IMR-90 (cell line): ENCODE data around the gene CLDN14. TPM values are rescaled to one million over a fixed set of nuclear protein-coding genes. Genes with fewer than 3 reads are reported as not detected.

Source experiments
- ATAC-seq: fragments of 200-7000 bp; cut with Tn5 transposase; 2 replicates; pipeline ENCODE4 v1.9.1; 2020; ENCODE audit warnings: low read depth, mild to moderate bottlenecking, moderate library complexity
- BruUV-seq: library from RNA; stranded (reverse); fragments of 400-500 nt; replicated peaks from 2 replicates; lab custom pipeline; 2021; lab: Mats Ljungman, UMichigan
- CTCF ChIA-PET: fragments of 300-600 bp; formaldehyde crosslinking; extraction: SDS; loops from one replicate; lab custom pipeline; 2021; ENCODE audit warnings: antibody characterized with exemption; lab: Yijun Ruan, JAX
- POLR2A ChIA-PET: fragments of 300-600 bp; sonication (Branson Sonifier 250); formaldehyde crosslinking; loops from one replicate; lab custom pipeline; 2022; ENCODE audit warnings: antibody characterized with exemption; ENCODE audit not compliant: unreplicated experiment; lab: Charles Lee
- DNase-seq: peaks from one replicate; pipeline ENCODE4 v3.0.0; 2013
- H2AFZ ChIP-seq: replicated peaks from 2 replicates; pipeline ENCODE3; 2013; ENCODE audit warnings: low read length, mild to moderate bottlenecking; ENCODE audit not compliant: poor library complexity
- H2AK5ac ChIP-seq: 2 replicates; pipeline ENCODE4 v1.6.1; 2013; ENCODE audit warnings: low read depth, low read length, inconsistent platforms
- H2AK9ac ChIP-seq: replicated peaks from 2 replicates; pipeline ENCODE3; 2013; ENCODE audit warnings: mild to moderate bottlenecking, low read depth, low read length, moderate library complexity; ENCODE audit not compliant: poor library complexity
- H2BK120ac ChIP-seq: 2 replicates; pipeline ENCODE4 v1.6.1; 2013; ENCODE audit warnings: low read depth, low read length, inconsistent platforms
- H2BK15ac ChIP-seq: 3 replicates; pipeline ENCODE4 v1.6.1; 2013; ENCODE audit warnings: low read depth, low read length, inconsistent platforms
- H2BK20ac ChIP-seq: 2 replicates; pipeline ENCODE4 v1.6.1; 2013; ENCODE audit warnings: low read depth, mild to moderate bottlenecking, inconsistent platforms, low read length, moderate library complexity
- H2BK5ac ChIP-seq: 2 replicates; pipeline ENCODE4 v1.6.1; 2013; ENCODE audit warnings: mild to moderate bottlenecking, low read depth, low read length, inconsistent platforms; ENCODE audit not compliant: poor library complexity, severe bottlenecking
- H3K14ac ChIP-seq: replicated peaks from 2 replicates; pipeline ENCODE4 v1.6.1; 2013; ENCODE audit warnings: low read depth, low read length, inconsistent platforms
- H3K18ac ChIP-seq: 2 replicates; pipeline ENCODE4 v1.6.1; 2013; ENCODE audit warnings: low read depth, low read length, control low read depth
- H3K23ac ChIP-seq: 2 replicates; pipeline ENCODE4 v1.6.1; 2013; ENCODE audit warnings: low read depth, low read length, inconsistent platforms
- H3K27ac ChIP-seq: 2 replicates; pipeline ENCODE4 v1.5.1; 2013; ENCODE audit warnings: mild to moderate bottlenecking, control low read depth, low read length; ENCODE audit not compliant: insufficient read depth
- H3K27me3 ChIP-seq: 2 replicates; pipeline ENCODE4 v1.6.1; 2013; ENCODE audit warnings: low read length; ENCODE audit not compliant: control insufficient read depth, insufficient read depth
- H3K36me3 ChIP-seq: 2 replicates; pipeline ENCODE4 v1.6.1; 2013; ENCODE audit warnings: low read length, mixed read lengths; ENCODE audit not compliant: control insufficient read depth, insufficient read depth
- H3K4ac ChIP-seq: 2 replicates; pipeline ENCODE4 v1.6.1; 2013; ENCODE audit warnings: low read depth, low read length, inconsistent platforms
- H3K4me1 ChIP-seq: 2 replicates; pipeline ENCODE4 v1.6.1; 2013; ENCODE audit warnings: low read length, mixed read lengths; ENCODE audit not compliant: control insufficient read depth, insufficient read depth
- H3K4me2 ChIP-seq: 2 replicates; pipeline ENCODE4 v1.6.1; 2013; ENCODE audit warnings: low read depth, mild to moderate bottlenecking, control low read depth, low read length, moderate library complexity
- H3K4me3 ChIP-seq: 2 replicates; pipeline ENCODE4 v1.5.1; 2013; ENCODE audit warnings: low read depth, mild to moderate bottlenecking, control low read depth, low read length, moderate library complexity; ENCODE audit not compliant: insufficient read depth
- H3K56ac ChIP-seq: 2 replicates; pipeline ENCODE4 v1.6.1; 2013; ENCODE audit warnings: low read length, inconsistent platforms; ENCODE audit not compliant: insufficient read depth; ENCODE audit errors: extremely low read depth
- H3K79me1 ChIP-seq, 2 experiments: 2 replicates each; pipeline ENCODE4 v1.6.1; 2013; ENCODE audit warnings: low read length in 2 of 2, inconsistent platforms in 1 of 2, low read depth in 1 of 2
- H3K9ac ChIP-seq: 2 replicates; pipeline ENCODE4 v1.6.1; 2013; ENCODE audit warnings: low read depth, low read length, control low read depth
- H3K9me1 ChIP-seq: 2 replicates; pipeline ENCODE4 v1.6.1; 2013; ENCODE audit warnings: low read length, inconsistent platforms; ENCODE audit not compliant: insufficient read depth
- H3K9me3 ChIP-seq: 2 replicates; pipeline ENCODE4 v1.6.1; 2013; ENCODE audit warnings: low read length; ENCODE audit not compliant: control insufficient read depth, insufficient read depth
- H4K20me1 ChIP-seq: 2 replicates; pipeline ENCODE4 v1.6.1; 2013; ENCODE audit warnings: low read length, inconsistent platforms; ENCODE audit not compliant: insufficient read depth
- H4K5ac ChIP-seq: 2 replicates; pipeline ENCODE4 v1.6.1; 2013; ENCODE audit warnings: mild to moderate bottlenecking, low read depth, low read length, control low read depth
- H4K8ac ChIP-seq, 2 experiments: 2 replicates each; pipeline ENCODE4 v1.6.1; 2013; ENCODE audit warnings: low read depth in 2 of 2, low read length in 2 of 2, control low read depth in 1 of 2, inconsistent platforms in 1 of 2
- H4K91ac ChIP-seq: 2 replicates; pipeline ENCODE4 v1.6.1; 2013; ENCODE audit warnings: low read depth, low read length, inconsistent platforms; ENCODE audit not compliant: insufficient read depth
- BHLHE40 ChIP-seq: fragments of 150-350 bp; IDR thresholded peaks from 2 replicates; pipeline ENCODE4 v1.6.1; 2016; ENCODE audit warnings: mild to moderate bottlenecking, low read depth, low read length
- CEBPB ChIP-seq: IDR thresholded peaks from 2 replicates; pipeline ENCODE4 v1.6.1; 2012; ENCODE audit warnings: low read depth, low read length, improper control_type of control experiment
- FOS ChIP-seq: fragments of 150-350 bp; IDR thresholded peaks from 2 replicates; pipeline ENCODE4 v1.6.1; 2016; ENCODE audit warnings: low read depth, low read length
- MAFK ChIP-seq: IDR thresholded peaks from 2 replicates; pipeline ENCODE4 v1.6.1; 2012; ENCODE audit warnings: low read depth, low read length, improper control_type of control experiment
- MAZ ChIP-seq: IDR thresholded peaks from 2 replicates; pipeline ENCODE4 v1.6.1; 2012; ENCODE audit warnings: low read depth, mild to moderate bottlenecking, low read length, improper control_type of control experiment, moderate library complexity, borderline replicate concordance
- MXI1 ChIP-seq: IDR thresholded peaks from 2 replicates; pipeline ENCODE4 v1.6.1; 2012; ENCODE audit warnings: low read depth, mild to moderate bottlenecking, low read length, moderate library complexity, borderline replicate concordance
- NFE2L2 ChIP-seq: fragments of 150-350 bp; IDR thresholded peaks from 2 replicates; pipeline ENCODE4 v1.6.1; 2016; ENCODE audit warnings: low read depth, mild to moderate bottlenecking, low read length
- POLR2A ChIP-seq: IDR thresholded peaks from 2 replicates; pipeline ENCODE4 v1.6.1; 2012; ENCODE audit warnings: mild to moderate bottlenecking, low read depth, low read length
- RAD21 ChIP-seq: IDR thresholded peaks from 2 replicates; pipeline ENCODE4 v1.6.1; 2012; ENCODE audit warnings: low read length, improper control_type of control experiment
- RCOR1 ChIP-seq: IDR thresholded peaks from 2 replicates; pipeline ENCODE4 v1.6.1; 2012; ENCODE audit warnings: mild to moderate bottlenecking, low read length, improper control_type of control experiment; ENCODE audit not compliant: insufficient replicate concordance
- RFX5 ChIP-seq: IDR thresholded peaks from 2 replicates; pipeline ENCODE4 v1.8.0; 2012; ENCODE audit warnings: low read depth, mild to moderate bottlenecking, low read length, moderate library complexity
- SMC3 ChIP-seq: fragments of 150-350 bp; IDR thresholded peaks from 2 replicates; pipeline ENCODE4 v1.6.1; 2016; ENCODE audit warnings: low read depth, mild to moderate bottlenecking, antibody characterized with exemption, low read length, moderate library complexity
- WGBS, 2 experiments: methylation state at CpG; one replicate each; pipeline versions ENCODE4 v1.1.5 to v1.1.7; 2013; ENCODE audit warnings: missing lambda C conversion rate in 2 of 2; ENCODE audit not compliant: insufficient read length in 1 of 2; ENCODE audit errors: extremely low coverage in 2 of 2; 5-methylcytosine and 5-hydroxymethylcytosine counted together
- dilution Hi-C: fragments of 300-500 bp; cut with HindIII; formaldehyde crosslinking; loops from one replicate; pipeline ENCODE4 v1.14.3; 2018; ENCODE audit warnings: low sequenced_read_pairs; ENCODE audit not compliant: unreplicated experiment
- in situ Hi-C: fragments of 300-500 bp; cut with MboI; formaldehyde crosslinking; loops from 3 replicates; pipeline ENCODE4 v1.14.3; 2019; ENCODE audit warnings: low sequenced_read_pairs, inconsistent platforms, mixed read lengths
- intact Hi-C: fragments of 100-400 bp; cut with micrococcal nuclease; formaldehyde crosslinking; loops from 2 replicates; pipeline ENCODE4 v1.10.0; 2022
- polyA plus RNA-seq, 3 experiments: library from polyadenylated mRNA; depleted of rRNA; stranded (reverse); fragments of >200 nt; gene quantifications; 2 replicates each; pipeline ENCODE4 v1.2.3, GENCODE V29; 2012; ENCODE audit warnings: low replicate concordance in 1 of 3
- total RNA-seq: library from RNA; depleted of rRNA; stranded (reverse); fragments of >200 nt; gene quantifications from 2 replicates; pipeline ENCODE4 v1.2.3, GENCODE V29; 2012
- TF ChIP-seq, protein P1 (sequence below): fragments of 150-350 bp; IDR thresholded peaks from 2 replicates; pipeline ENCODE4 v1.6.1; 2017; ENCODE audit warnings: mild to moderate bottlenecking, antibody characterized with exemption, low read length, low read depth
- TF ChIP-seq, protein P2 (sequence below): fragments of 150-350 bp; IDR thresholded peaks from 2 replicates; pipeline ENCODE4 v1.6.1; 2016; ENCODE audit warnings: low read depth, mild to moderate bottlenecking, low read length, moderate library complexity, borderline replicate concordance
- TF ChIP-seq, protein P3 (sequence below): conservative IDR thresholded peaks from 2 replicates; pipeline ENCODE4 v1.5.1; 2012; ENCODE audit warnings: mild to moderate bottlenecking, low read depth, low read length, improper control_type of control experiment

CLDN14 gene
- total and polyA plus RNA-seq, 2 of the 4 experiments (the other 2 are of a cell fraction): not detected

DNA sequence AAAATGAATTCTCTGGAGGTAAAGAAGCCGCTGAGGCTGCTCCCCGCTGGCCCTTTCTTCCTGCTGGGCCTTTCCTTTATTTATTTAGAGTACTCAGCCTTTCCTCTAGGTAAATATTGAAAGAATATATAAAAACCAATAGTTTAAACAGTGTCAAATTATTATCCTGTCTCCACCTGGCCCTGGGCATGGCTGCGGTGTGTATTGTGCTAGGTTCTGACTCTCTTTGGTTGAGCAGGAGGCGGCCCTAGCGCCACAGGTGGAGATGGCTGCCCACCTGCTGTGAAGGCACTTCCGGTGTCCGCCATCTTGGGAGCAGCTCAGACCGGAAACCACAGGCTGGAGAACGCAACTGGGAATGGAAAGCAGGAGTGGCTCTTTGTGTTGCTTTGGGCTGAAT, 29.0 kb upstream of the CLDN14 start:
- CTCF ChIA-PET: no interaction called here
- H3K79me1 ChIP-seq: no peaks in the 10 kb centered on the region
- DNase-seq (no peak), ATAC-seq (no peak)
- no peak overlapping the region for H2BK20ac ChIP-seq
- no peak overlapping the region for H3K18ac ChIP-seq
- no peak overlapping the region for H3K4me3 ChIP-seq
- TF ChIP-seq, protein P1, sequence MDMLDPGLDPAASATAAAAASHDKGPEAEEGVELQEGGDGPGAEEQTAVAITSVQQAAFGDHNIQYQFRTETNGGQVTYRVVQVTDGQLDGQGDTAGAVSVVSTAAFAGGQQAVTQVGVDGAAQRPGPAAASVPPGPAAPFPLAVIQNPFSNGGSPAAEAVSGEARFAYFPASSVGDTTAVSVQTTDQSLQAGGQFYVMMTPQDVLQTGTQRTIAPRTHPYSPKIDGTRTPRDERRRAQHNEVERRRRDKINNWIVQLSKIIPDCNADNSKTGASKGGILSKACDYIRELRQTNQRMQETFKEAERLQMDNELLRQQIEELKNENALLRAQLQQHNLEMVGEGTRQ: no peak
- no peak for TF ChIP-seq RFX5
- no peak for TF ChIP-seq RAD21
- no peak for TF ChIP-seq FOS
- TF ChIP-seq, protein P2, sequence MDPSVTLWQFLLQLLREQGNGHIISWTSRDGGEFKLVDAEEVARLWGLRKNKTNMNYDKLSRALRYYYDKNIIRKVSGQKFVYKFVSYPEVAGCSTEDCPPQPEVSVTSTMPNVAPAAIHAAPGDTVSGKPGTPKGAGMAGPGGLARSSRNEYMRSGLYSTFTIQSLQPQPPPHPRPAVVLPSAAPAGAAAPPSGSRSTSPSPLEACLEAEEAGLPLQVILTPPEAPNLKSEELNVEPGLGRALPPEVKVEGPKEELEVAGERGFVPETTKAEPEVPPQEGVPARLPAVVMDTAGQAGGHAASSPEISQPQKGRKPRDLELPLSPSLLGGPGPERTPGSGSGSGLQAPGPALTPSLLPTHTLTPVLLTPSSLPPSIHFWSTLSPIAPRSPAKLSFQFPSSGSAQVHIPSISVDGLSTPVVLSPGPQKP: no peak
- TF ChIP-seq MXI1: no peak
- TF ChIP-seq RCOR1: no peak
- TF ChIP-seq, protein P3, sequence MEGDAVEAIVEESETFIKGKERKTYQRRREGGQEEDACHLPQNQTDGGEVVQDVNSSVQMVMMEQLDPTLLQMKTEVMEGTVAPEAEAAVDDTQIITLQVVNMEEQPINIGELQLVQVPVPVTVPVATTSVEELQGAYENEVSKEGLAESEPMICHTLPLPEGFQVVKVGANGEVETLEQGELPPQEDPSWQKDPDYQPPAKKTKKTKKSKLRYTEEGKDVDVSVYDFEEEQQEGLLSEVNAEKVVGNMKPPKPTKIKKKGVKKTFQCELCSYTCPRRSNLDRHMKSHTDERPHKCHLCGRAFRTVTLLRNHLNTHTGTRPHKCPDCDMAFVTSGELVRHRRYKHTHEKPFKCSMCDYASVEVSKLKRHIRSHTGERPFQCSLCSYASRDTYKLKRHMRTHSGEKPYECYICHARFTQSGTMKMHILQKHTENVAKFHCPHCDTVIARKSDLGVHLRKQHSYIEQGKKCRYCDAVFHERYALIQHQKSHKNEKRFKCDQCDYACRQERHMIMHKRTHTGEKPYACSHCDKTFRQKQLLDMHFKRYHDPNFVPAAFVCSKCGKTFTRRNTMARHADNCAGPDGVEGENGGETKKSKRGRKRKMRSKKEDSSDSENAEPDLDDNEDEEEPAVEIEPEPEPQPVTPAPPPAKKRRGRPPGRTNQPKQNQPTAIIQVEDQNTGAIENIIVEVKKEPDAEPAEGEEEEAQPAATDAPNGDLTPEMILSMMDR: no peak
- no peak for TF ChIP-seq MAZ
- no peak for TF ChIP-seq MAFK
- no peak for TF ChIP-seq POLR2A
- TF ChIP-seq SMC3: no peak
- TF ChIP-seq BHLHE40: no peak
- TF ChIP-seq NFE2L2: no peak
- no peak for TF ChIP-seq CEBPB
- H3K9me1 ChIP-seq: no peaks in the 10 kb centered on the region
- intact Hi-C loops (loop anchor here (10.0 kb wide), 2 partner anchors 236 to 576 kb away; no protein-coding TSS in a partner anchor), in situ Hi-C loops (no loop called here), dilution Hi-C loops (no loop called here)
- no TSS peak for BruUV-seq
- no peaks in the 10 kb centered on the region for H3K36me3 ChIP-seq
- H4K5ac ChIP-seq: no peak overlapping the region
- H3K4ac ChIP-seq: no peak overlapping the region
- H4K20me1 ChIP-seq: no peaks in the 10 kb centered on the region
- no peaks in the 10 kb centered on the region for H3K4me1 ChIP-seq
- H3K23ac ChIP-seq: no peak overlapping the region
- H2BK5ac ChIP-seq: no peak overlapping the region
- no peak overlapping the region for H3K4me2 ChIP-seq
- no peak overlapping the region for H2AK9ac ChIP-seq
- no peak overlapping the region for H3K27ac ChIP-seq
- H2AFZ ChIP-seq: no peak overlapping the region
- H2BK120ac ChIP-seq: no peak overlapping the region
- H4K8ac ChIP-seq: no peak overlapping the region
- 98% methylated on average over 6 of the region's 9 CpGs; no CpG with 5 or more reads in 1 of the 2 experiments for WGBS, 2 experiments
- H3K9me3 ChIP-seq: no peaks in the 10 kb centered on the region; the same call in 1 of the 2 replicates
- H3K9ac ChIP-seq: no peak overlapping the region
- peaks cover 32% of the 10 kb centered on the region for H3K27me3 ChIP-seq
- H2AK5ac ChIP-seq: no peak overlapping the region
- POLR2A ChIA-PET: no interaction called here
- no peak overlapping the region for H3K56ac ChIP-seq
- H4K91ac ChIP-seq: no peak overlapping the region
- no peak overlapping the region for H3K14ac ChIP-seq
- H2BK15ac ChIP-seq: no peak overlapping the region
